Measurements from ENCODE around the gene SEPTIN8. TPM values are rescaled to one million over a fixed set of nuclear protein-coding genes. Genes with fewer than 3 reads are reported as not detected.

Gene SEPTIN8
- total RNA-seq, 1 donor from 2014 or later = 38.1 TPM

DNA sequence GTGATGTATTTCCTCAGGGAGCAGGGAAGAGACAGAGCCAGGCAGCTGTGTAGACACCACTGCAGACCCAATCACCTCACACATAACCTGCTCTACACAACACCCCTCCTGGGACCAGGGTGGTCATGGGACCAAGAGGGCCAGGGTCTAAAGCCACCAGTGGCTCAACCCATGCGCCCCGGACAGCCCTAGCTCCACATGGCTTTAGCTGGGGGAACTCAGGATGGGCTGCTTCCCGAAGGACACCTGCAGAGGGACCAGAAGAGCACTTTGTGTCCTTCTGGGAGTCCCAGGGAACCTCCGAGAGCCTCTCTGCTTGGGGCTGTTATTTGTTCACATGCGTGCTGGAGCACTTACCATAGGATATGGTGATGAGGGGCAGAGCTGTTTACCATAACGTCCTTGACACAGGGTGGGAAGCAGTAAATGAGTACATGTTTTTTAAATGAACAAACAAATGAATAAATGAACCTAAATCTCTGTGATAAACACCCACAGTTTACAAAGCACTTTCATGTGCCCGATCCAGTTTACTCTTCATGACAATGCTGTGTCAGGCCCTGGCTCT lies 12.3 kb downstream of the SEPTIN8 start:
- H3K4me3 ChIP-seq (ENCODE audit: low read depth, low read length) = no peak overlapping the region
- TF ChIP-seq, protein P1, sequence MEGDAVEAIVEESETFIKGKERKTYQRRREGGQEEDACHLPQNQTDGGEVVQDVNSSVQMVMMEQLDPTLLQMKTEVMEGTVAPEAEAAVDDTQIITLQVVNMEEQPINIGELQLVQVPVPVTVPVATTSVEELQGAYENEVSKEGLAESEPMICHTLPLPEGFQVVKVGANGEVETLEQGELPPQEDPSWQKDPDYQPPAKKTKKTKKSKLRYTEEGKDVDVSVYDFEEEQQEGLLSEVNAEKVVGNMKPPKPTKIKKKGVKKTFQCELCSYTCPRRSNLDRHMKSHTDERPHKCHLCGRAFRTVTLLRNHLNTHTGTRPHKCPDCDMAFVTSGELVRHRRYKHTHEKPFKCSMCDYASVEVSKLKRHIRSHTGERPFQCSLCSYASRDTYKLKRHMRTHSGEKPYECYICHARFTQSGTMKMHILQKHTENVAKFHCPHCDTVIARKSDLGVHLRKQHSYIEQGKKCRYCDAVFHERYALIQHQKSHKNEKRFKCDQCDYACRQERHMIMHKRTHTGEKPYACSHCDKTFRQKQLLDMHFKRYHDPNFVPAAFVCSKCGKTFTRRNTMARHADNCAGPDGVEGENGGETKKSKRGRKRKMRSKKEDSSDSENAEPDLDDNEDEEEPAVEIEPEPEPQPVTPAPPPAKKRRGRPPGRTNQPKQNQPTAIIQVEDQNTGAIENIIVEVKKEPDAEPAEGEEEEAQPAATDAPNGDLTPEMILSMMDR (conservative IDR thresholded peaks at IDR 0.05; ENCODE audit: low read depth, low read length) = no peak
- DNase-seq (ENCODE audit: low read depth) = no peak

DNA sequence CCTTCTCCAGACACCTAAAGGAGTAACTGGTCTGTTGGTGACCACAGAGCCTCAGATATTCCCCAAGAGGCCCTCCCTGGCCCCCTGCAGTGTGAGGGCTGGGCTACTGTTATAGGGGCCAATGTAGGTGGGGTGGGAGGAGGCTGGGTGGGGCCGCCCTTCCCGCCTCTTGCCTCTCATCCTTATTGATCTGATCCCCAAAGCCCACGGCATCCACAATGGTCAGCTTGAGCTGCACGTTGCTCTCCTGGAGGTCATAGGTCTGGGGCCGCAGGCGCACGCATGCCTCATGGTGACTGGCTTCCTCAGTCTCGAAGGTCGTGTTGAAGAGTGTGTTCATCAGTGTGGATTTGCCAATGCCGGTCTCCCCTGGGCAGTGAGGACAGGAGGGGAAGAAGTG lies 13.0 kb downstream of the SEPTIN8 start:
- H3K4me3 ChIP-seq (ENCODE audit: low read depth, low read length) = no peak overlapping the region
- no peak for DNase-seq (ENCODE audit: low read depth)
- TF ChIP-seq, protein P1 (conservative IDR thresholded peaks at IDR 0.05; ENCODE audit: low read depth, low read length) = no peak

DNA sequence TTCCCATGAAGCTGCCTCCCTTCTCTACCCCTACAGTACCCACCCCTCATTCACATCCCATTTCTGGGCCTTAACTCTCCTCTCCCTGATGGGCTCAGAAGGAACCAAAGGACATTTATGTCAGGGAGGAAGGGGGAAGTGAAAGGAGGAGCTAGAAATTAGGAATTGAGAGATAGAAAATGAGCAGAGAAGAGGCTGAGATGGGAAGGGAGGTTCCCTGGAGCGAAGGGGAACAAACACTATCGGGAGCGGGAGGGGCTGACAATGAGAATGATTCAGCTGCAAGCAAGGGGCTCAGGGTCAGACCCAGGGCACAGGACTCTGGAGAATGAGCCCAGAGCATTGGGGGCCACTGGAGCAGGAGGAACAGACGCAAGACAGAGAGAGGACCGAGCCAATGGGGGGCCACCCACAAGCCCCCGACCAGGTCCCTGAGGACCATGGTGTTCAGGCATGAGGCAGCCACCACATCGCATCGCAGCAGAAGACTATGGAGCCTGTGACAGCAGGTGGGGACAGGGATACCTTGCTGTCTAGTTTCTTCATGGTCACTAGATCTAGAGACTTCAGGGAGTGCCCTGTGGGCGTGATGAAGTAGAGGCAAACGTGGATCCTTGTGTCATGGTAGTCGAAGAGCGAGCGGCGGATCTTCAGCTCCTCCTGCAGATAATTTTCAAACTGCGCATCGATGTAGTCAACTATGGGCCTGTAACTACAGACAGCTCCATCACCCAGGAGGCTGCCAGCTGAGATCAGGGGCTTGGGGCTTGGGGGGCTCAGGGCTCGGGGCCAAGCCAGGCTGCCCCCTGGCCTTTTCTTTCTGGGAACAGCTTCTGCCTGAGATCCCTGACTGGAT lies 13.6 kb downstream of the SEPTIN8 start:
- TF ChIP-seq, protein P1 (conservative IDR thresholded peaks at IDR 0.05; ENCODE audit: low read depth, low read length) = no peak
- no peak for DNase-seq (ENCODE audit: low read depth)
- H3K4me3 ChIP-seq (ENCODE audit: low read depth, low read length) = no peak overlapping the region

DNA sequence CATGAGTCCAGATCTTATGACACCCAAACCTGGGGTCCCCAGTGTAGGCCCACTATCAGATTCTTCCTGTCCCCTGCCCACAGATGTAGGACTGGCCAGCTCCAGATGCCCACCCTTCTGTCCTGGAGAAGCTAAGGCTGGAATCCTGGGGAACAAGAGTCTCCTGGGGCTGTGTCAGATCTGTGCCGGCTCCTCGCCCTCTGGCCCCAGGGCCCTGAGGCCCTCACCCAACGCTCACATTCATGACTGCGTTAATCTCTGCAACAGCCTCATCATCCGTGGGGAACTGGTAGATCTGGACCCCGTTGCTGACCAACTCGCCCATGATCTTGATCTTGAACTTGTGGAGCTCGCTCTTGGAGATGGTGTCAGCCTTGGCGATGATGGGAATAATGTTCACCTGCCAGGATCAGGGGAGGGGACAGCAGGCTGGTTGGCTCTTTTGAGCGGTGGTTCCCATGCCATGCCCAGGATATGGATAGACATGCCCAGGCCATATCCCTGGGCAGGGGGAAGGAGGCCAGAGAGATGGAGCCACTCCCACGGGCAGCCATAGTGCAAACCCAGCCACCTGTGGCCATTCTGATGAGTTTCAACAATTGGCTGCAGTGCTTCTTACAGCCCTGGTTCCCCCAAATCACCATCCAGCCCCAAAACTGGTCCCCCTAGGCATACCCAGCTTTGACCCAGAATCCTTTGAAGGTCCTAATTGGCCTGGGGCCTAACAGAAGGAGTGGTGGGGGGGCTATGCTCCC lies 14.6 kb downstream of the SEPTIN8 start:
- TF ChIP-seq, protein P1 (conservative IDR thresholded peaks at IDR 0.05; ENCODE audit: low read depth, low read length) = no peak
- no peak overlapping the region for H3K4me3 ChIP-seq (ENCODE audit: low read depth, low read length)
- no peak for DNase-seq (ENCODE audit: low read depth)

DNA sequence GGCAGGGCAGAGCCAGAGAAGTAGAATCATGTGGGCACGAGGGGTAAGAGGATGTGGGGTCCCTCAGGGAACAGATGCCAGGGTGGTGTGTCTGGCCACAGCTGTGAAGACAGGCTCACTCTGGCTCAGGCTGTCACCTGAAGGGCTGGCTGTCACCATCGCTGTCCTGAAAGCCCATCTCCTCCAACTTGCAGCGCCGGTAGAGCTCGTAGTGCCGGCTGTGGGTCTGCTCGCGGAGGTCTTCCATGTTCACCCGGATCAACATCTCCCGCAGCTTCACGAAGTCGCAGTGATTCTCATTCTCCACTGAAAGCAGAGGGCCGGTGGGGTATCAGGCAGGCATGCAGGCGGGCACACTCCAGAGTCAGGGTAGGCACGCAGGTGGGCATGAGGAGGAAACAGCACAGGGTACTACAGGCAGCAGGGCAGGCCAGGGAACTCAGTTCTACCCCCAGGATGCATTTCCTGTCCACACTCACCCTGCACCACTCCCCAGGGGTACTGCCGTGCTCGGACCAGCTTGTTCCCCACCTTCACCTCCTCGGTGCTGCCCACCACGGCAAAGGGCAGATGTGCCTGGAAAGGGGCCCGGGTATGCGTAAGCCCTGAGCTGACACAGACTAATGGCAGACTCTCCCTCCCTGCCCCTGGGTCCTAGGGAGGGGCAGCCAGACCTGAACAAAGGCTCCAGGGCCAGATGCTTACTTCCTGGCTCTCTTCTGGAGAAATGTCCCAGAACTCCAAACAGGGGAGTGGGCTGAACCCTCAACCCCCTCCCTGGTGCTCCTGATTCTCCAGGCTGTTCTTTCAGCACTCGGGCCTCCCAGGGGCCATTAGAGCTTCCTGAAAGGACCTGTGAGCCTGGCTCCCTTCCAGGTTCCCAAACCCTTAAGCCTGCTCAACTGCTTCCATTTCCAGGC lies 15.5 kb downstream of the SEPTIN8 start:
- no peak overlapping the region for H3K4me3 ChIP-seq (ENCODE audit: low read depth, low read length)
- DNase-seq (ENCODE audit: low read depth) = no peak
- TF ChIP-seq, protein P1 (conservative IDR thresholded peaks at IDR 0.05; ENCODE audit: low read depth, low read length) = no peak

DNA sequence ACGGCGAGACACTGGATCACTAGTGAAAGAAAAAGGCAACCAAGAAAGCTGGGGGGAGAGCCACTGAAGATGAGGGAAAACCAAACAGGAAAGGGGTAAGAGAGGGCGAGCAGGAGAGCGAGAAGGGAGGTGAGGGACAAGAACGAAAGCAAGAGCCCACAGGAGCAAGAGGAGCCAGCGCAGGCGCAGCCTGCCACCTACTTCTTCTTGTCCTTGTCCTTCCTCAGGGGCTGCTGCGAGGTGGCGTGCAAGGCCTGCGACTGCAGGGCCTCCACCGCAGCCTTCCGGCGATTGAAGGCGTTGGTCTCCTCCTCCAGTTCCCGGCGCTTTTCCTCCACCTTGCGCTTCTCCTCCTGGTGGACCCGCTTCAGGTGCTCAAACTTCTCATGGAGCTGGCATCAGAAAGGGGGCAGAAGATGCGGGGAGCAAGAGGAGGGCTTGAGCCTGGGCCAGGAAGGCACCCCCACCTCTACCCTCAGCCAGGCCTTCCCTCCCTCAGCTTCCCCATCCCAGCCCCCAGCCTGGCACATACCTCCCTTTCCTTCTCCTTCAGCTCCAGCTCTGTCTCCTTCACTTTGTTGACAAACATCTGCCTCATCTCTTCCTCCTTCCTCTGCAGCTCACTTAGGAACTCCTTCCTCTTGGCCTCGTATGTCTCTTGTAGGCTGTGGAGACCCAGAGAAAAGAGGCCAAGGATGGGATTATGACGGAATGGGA lies 16.3 kb downstream of the SEPTIN8 start:
- TF ChIP-seq, protein P1 (conservative IDR thresholded peaks at IDR 0.05; ENCODE audit: low read depth, low read length) = no peak
- DNase-seq (ENCODE audit: low read depth) = no peak
- no peak overlapping the region for H3K4me3 ChIP-seq (ENCODE audit: low read depth, low read length)

Data from epithelial cell of proximal tubule (primary cell).